ENCODE results near the gene RBM14. TPM values are rescaled to one million over a fixed set of nuclear protein-coding genes. Genes with fewer than 3 reads are reported as not detected.
"Not testable (repeated sequence)": the region's sequence is repeated elsewhere in the genome, so short reads cannot be mapped to it uniquely, and the experiment has no call there.

The RBM14 gene, protein sequence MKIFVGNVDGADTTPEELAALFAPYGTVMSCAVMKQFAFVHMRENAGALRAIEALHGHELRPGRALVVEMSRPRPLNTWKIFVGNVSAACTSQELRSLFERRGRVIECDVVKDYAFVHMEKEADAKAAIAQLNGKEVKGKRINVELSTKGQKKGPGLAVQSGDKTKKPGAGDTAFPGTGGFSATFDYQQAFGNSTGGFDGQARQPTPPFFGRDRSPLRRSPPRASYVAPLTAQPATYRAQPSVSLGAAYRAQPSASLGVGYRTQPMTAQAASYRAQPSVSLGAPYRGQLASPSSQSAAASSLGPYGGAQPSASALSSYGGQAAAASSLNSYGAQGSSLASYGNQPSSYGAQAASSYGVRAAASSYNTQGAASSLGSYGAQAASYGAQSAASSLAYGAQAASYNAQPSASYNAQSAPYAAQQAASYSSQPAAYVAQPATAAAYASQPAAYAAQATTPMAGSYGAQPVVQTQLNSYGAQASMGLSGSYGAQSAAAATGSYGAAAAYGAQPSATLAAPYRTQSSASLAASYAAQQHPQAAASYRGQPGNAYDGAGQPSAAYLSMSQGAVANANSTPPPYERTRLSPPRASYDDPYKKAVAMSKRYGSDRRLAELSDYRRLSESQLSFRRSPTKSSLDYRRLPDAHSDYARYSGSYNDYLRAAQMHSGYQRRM
- total RNA-seq = 147 and 160 TPM in 2 replicates

DNA sequence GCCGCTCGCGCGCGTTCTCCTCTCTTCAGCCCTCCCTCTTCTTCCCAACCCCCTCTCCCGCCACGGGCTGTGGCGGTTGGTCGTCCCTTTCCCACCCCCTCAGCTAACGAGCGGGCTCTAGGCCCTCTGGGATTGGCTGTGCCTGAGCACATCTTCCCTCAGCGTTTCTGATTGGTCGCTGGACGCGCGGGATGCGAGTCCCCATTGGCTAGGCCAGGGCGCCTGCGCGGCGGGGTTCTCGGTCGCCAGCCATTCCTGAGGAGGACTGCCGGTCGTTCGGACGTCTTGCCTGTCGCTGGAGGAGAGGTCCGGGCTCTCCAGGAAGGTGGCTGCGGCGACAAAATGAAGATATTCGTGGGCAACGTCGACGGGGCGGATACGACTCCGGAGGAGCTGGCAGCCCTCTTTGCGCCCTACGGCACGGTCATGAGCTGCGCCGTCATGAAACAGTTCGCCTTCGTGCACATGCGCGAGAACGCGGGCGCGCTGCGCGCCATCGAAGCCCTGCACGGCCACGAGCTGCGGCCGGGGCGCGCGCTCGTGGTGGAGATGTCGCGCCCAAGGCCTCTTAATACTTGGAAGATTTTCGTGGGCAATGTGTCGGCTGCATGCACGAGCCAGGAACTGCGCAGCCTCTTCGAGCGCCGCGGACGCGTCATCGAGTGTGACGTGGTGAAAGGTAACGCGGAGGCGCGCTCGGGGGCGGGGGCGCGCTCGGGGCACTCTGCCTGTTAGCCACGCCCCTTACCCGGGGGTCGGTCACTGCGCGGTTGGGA lies at the start of gene RBM14:
RBM14 (plus strand) TSS at position 252 of the 776 bp plus-strand sequence; CDS start at position 343, 91 bp downstream.
- intact Hi-C loops (cut with micrococcal nuclease) = loop anchor here (1.0 to 10.0 kb wide), 13 partner anchors 22 to 758 kb away; partner anchors contain the start of genes ACTN3, CCDC87, CCS and CFL1

DNA sequence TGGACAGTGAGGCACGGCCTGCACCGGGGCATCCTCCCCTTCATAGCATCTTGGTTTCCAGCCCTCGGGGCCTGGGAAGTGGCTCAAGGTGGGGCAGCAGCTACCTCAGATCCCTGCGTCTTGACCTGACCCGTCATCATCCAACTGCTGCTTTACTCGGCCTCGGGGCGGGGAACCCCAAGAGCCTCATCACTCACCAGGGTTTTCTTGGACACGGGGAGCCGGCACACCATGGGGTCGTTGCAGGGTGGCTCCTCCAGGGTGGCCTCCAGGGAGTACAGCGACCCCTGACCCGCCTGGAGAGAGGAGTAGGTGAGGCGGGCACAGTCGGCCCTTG lies 48.7 kb upstream of the RBM14 start:
- intact Hi-C loops (cut with micrococcal nuclease) = no loop called here

DNA sequence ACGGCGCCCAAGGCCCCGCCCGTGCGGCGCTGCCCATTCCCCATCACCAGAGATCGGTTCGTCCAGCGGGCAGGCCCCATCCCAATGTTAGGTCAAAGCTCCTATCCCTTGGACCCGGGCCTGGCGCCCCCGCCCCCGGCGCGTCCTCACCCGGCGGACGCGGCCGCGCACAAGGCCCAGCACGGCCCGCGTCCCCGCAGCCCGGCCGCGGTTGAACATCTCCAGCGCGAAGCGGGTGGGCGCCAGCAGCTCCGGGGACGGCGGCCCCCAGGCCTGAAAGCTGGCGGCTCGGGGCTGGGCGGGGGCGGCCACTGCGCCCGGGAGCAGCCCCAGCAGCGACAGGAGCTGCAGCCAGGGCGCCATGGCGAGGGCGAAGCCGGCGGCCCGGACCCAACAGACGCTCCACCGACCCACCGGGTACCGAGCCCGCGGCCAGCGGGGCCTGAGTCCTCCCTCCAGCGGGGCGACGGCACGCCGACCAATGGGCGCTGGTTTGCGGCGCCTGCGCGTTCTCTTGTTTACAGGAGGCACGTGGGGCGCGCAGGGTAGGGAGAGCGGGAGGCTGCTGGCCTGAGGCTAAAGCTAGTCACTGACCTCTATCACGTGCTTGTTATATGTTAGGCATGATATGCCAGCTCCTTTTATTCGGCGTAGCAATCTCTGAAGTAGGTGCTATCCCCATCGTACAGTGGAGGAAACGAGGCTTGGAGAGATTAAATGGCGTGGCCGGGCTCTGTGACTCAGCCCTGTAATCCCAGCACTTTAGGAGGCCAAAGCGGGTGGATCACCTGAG lies 48.1 kb upstream of the RBM14 start, which contains the start of gene CTSF:
CTSF (minus strand) TSS at position 483 of the 793 bp plus-strand sequence; CDS start at position 363, 120 bp downstream.
- intact Hi-C loops (cut with micrococcal nuclease) = no loop called here

DNA sequence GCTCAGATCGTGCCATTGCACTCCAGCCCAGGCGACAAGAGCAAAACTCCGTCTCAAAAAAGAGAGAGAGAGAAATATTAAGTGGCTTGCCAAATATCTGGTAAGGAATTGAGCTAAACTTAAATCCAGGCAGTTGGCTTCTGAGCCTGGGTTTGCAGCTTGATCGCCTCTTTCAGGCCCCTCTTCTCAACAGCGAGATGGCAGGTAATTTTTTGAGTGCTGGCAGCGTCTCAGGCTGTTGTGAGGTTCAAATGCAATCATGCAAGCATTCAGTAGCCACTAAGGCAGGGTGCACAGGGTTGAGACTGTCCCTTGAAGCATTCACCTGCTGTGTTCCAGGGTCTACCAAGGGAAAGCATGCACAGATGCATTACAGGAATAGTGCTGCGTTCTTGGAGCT lies 47.4 kb upstream of the RBM14 start:
- intact Hi-C loops (cut with micrococcal nuclease) = no loop called here

DNA sequence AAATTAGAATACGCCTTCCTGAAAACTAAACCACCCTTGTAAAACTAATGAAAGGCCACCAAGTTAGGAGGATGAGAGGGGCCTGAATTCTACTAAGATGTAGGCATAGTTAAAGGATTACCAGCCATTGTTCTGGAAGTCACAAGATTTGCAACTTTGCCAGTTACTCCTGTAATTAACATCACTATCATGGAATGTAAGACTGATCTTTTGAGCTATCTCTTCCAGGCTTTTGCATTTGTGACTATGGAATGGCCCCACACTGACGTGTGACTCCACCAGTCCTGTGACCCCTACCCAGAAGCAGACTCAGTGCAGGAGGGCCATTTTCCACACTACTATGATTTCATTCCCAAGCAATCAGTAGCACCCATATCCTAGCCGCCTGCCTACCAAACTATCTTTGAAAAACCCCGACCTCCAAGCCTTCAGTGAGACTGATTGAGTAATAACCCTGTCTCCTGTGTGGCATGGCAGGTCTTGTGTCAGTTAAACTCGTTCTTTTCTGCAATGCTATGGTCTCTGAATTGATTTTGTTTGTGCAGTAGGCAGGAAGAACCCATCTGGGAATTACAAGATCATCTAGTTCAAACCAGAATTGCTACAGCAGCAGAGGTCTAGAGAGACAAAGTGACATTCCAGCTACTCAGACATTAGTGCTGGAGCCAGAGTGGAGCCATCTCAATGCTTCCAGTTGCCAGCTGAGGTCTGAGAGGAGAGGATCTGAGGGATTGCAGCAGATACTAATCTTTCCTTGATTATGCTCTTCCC lies 46.2 kb upstream of the RBM14 start:
- intact Hi-C loops (cut with micrococcal nuclease) = no loop called here

DNA sequence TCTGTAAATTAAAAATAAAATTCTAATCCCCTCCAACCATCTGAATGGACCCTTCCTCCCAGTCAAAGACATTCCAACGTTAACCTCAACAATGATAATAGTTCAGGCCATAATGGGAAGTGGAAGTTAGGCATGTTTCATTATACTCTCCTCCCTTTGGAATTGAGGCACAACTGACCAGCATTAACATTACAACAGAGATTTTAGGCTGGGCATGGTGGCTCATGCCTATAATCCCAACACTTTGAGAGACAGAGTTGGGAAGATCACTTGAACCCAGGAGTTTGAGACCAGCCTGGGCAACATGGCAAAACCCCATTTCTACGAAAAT lies 45.6 kb upstream of the RBM14 start:
- intact Hi-C loops (cut with micrococcal nuclease) = no loop called here

- intact Hi-C loops (cut with micrococcal nuclease) = loop anchor here (1.0 kb wide), 4 partner anchors 33 to 255 kb away; partner anchors contain the start of genes ACTN3, RBM4 and ZDHHC24
Observed at GRCh38 chr11:66579017-66579606, 37.3 kb upstream of the RBM14 start.

DNA sequence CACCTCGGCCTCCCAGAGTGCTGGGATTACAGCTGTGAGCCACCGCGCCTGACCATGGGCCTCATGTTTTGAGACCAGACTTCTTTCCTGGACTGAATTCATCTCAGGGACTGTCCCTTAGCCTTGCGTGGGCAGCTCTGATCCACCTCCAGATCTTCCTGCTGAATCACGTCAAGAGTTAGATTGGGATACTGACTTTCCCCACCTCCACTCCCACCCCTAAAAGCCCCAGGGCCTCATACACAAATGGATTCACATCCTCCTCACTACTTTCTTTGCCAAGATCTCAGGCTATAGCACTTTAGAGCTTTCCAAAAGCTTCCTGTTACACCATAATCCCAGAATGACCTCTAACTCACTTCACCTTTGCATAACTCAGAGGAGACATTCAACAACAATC lies 35.6 kb upstream of the RBM14 start:
- intact Hi-C loops (cut with micrococcal nuclease) = no loop called here

DNA sequence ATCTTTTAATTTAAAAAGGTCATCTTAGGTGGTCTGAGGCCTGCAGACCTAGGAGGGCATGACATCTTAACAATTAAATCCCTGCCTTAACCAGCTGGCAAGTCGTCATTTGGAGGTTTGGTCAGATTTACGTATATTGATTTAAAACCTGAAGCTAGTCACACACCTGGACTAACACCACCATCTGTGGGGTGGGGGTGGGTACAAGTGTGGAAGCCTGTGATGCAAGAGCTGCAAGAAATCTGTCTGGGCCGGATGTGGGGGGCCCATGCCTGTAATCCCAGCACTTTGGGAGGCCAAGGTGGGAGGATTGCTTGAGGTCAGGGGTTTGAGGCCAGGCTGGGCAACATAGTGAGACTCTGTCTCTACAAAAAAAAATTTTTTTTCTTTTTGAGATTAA lies 35.2 kb upstream of the RBM14 start:
- intact Hi-C loops (cut with micrococcal nuclease) = no loop called here

GRCh38 chr11:66582565-66583147 lies 33.8 kb upstream of the RBM14 start:
- intact Hi-C loops (cut with micrococcal nuclease) = not testable (repeated sequence)

DNA sequence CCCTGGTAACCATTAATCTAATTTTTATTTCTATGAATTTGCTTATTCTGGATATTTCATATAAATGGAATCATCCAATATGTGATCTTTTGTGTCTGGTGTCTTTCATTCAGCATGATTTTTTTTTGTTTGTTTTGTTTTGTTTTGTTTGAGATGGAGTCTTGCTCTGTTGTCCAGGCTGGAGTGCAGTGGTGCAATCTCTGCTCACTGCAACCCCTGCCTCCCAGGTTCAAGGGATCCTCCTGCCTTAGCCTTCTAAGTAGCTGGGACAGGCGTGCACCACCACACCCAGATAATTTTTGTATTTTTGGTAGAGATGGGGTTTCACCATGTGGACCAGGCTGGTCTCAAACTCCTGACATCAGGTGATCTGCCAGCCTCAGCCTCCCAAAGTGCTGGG lies 31.0 kb upstream of the RBM14 start:
- intact Hi-C loops (cut with micrococcal nuclease) = not testable (repeated sequence)

- intact Hi-C loops (cut with micrococcal nuclease) = no loop called here
Observed at GRCh38 chr11:66586136-66586535, 30.3 kb upstream of the RBM14 start.

DNA sequence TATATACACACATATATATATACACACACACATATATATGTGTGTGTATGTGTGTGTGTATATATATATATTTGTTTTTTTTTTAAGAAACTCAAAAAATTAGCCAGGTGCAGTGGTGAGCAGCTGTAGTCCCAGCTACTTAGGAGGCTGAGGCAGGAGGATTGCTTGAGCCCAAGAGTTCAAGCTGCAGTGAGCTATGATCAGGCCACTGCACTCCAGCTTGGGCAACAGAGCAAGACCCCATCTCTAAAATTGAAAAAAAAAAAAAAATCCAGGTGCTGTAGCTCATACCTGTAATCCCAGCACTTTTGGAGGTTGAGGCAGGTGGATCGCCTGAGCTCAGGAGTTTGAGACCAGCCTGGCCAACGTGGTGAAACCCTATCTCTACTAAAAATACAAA lies 27.1 kb upstream of the RBM14 start:
- intact Hi-C loops (cut with micrococcal nuclease) = not testable (repeated sequence)

- intact Hi-C loops (cut with micrococcal nuclease) = loop anchor here (5.0 kb wide), 1 partner anchor 252 kb away; the partner anchor contains the start of gene RCE1
Observed at GRCh38 chr11:66589996-66590675, 26.3 kb upstream of the RBM14 start.

- intact Hi-C loops (cut with micrococcal nuclease) = loop anchor here (5.0 kb wide), 1 partner anchor 251 kb away; the partner anchor contains the start of gene RCE1
Observed at GRCh38 chr11:66591175-66591574, 25.3 kb upstream of the RBM14 start.

DNA sequence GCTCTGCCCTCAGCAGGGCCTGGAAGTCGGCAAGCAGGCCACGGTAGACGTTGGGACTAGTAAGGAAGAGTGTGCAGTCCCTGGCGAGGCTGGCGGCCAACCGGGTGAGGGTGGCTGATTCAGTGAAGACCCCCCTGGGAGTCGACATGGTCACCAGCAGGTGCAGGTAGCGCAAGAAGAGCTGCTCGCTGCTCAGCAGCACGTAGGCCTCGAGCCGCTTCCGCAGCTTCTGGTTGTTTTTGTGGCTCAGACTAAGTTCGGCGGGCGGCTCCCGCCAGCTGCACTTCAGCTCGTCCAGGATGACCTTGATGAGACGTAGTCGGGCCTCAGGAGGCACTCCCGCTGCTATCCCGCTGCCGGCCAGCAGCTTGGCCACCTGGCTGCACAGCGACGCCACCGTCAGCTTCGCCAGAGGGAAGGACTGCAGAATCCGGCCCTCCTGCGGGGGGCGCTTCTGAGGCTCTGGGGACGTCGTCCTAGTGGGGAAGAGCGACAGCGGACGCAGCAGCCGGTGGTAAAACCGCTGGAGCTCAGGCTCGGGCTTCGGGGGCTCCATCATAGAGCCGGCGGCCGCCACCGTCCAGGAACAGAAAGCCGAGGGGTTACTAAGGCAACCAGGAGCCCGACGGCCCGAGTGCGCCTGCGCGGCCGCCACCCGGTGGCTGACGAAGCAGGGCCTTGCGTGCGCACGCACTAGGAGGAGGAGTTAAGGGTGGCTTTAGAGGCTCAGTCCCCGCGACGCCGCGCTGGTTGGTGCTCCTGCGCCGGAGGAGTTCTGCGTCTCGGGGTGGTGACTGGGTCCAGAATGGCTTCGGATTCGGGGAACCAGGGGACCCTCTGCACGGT lies 23.8 kb upstream of the RBM14 start, which contains the start of the genes CCDC87 and CCS:
CCDC87 (minus strand) TSS at position 607 of the 846 bp plus-strand sequence; CDS start at position 559, 48 bp downstream.
CCS (plus strand) TSS at position 729 of the 846 bp plus-strand sequence; CDS start at position 806, 77 bp downstream.
- intact Hi-C loops (cut with micrococcal nuclease) = loop anchor here (1.0 to 5.0 kb wide), 7 partner anchors 24 to 366 kb away; partner anchors contain the start of genes ACTN3, PC, RBM14 and RBM4

- intact Hi-C loops (cut with micrococcal nuclease) = loop anchor here (1.0 to 5.0 kb wide), 7 partner anchors 23 to 365 kb away; partner anchors contain the start of genes ACTN3, PC, RBM14 and RBM4
Observed at GRCh38 chr11:66593303-66593635, 23.2 kb upstream of the RBM14 start.
